Right lobe of liver (tissue), 4 donors: ENCODE data around the gene GAREM1.

Experiments
- POLR2A ChIP-seq: fragments of 450-650 bp; IDR thresholded peaks from one replicate; pipeline ENCODE4 v1.6.1; 2017; ENCODE audit warnings: antibody characterized with exemption, mild to moderate bottlenecking
- TF ChIP-seq, protein P1 (sequence below), 4 donors: fragments of 200-600 bp in 3 of 4; fragments of 450-650 bp in 1 of 4; IDR thresholded peaks; one replicate each; pipeline versions ENCODE4 v1.5.1 to v1.8.0; 2016 to 2022; ENCODE audit warnings: antibody characterized with exemption in 4 of 4, mild to moderate bottlenecking in 2 of 4
- donor health status: DM: no; HTN: no; CAD: no.
- donor health status: DM: no; HTN: no; CAD: no.
- donor health status: DM: no; HTN: yes; CAD: no.

DNA sequence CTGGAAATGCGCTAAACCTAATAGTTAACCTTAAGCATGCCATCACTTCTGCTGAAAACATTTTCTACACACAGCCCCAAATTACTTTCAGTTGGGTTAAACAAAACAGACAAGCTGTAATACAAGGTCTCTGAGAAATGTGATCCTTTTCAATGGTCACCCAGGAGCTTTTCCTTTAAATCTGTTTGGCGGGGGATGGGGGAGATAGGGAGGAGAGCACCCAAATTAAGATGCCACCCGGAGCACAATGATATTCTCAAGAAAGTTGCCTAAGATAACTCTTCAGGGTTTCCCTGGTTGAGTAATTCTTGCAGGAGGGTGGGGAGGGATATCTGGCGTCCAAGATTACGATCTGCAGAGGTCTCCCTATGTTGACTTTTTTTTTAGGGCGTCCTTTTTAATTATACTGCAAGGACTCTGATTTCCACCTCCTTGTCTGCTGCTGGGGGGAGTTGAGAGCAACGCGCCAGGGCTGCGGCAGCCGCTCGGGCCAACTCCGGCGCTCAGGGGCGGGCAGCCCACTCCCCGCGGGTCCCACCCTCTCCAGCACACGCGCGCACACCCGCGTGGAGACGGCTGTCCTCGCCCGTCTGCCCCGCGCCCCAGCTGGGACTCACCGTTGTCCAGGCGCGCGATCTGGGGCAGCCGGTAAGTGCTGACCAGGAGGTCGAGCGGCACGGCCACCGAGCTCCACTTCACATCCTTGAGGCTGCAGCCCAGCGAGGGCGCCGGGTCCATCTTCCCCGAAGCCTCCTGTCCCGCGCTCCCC is 807 bp downstream of the GAREM1 start:
- TF ChIP-seq, protein P1, sequence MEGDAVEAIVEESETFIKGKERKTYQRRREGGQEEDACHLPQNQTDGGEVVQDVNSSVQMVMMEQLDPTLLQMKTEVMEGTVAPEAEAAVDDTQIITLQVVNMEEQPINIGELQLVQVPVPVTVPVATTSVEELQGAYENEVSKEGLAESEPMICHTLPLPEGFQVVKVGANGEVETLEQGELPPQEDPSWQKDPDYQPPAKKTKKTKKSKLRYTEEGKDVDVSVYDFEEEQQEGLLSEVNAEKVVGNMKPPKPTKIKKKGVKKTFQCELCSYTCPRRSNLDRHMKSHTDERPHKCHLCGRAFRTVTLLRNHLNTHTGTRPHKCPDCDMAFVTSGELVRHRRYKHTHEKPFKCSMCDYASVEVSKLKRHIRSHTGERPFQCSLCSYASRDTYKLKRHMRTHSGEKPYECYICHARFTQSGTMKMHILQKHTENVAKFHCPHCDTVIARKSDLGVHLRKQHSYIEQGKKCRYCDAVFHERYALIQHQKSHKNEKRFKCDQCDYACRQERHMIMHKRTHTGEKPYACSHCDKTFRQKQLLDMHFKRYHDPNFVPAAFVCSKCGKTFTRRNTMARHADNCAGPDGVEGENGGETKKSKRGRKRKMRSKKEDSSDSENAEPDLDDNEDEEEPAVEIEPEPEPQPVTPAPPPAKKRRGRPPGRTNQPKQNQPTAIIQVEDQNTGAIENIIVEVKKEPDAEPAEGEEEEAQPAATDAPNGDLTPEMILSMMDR (IDR thresholded peaks at IDR 0.05), result no peak
- no peak for TF ChIP-seq POLR2A
